B cell (primary cell): ENCODE results near the gene S100A9. TPM values are rescaled to one million over a fixed set of nuclear protein-coding genes. Genes with fewer than 3 reads are reported as not detected.

Source experiments
- ATAC-seq: fragments of 200-7000 bp; cut with Tn5 transposase; one replicate; pipeline ENCODE4 v1.10.0; 2021; ENCODE audit warnings: low read depth, mild to moderate bottlenecking, moderate number of reproducible peaks, moderate library complexity
- CTCF ChIA-PET: fragments of 350-600 bp; sonication (Branson Sonifier 250); formaldehyde crosslinking; loops from one replicate; lab custom pipeline; 2021; ENCODE audit warnings: antibody characterized with exemption, inconsistent platforms; lab: Charles Lee
- POLR2A ChIA-PET: fragments of 350-600 bp; sonication (Branson Sonifier 250); formaldehyde crosslinking; loops from one replicate; lab custom pipeline; 2021; ENCODE audit warnings: antibody characterized with exemption; lab: Charles Lee
- DNase-seq: peaks from one replicate; pipeline ENCODE4 v3.0.0; 2013
- H2AFZ ChIP-seq: 2 replicates; pipeline ENCODE4 v1.6.1; 2012; ENCODE audit warnings: mild to moderate bottlenecking, low read depth, low read length; ENCODE audit not compliant: insufficient read depth, poor library complexity, severe bottlenecking
- H3K27ac ChIP-seq, 2 donors: 1 replicate in 1 of 2; 2 replicates in 1 of 2; pipeline ENCODE4 v1.5.1; 2012 to 2013; ENCODE audit warnings: low read length in 2 of 2, mild to moderate bottlenecking in 2 of 2, moderate library complexity in 1 of 2
- H3K27me3 ChIP-seq, 4 experiments: fragments of 200-600 bp in 1 of 4; sonication (generic) in 1 of 4; replicated peaks in 1 of 4; 1 replicate in 2 of 4; 2 replicates in 2 of 4; pipeline versions ENCODE4 v1.6.1 to v1.7.0; 2013 to 2016; ENCODE audit warnings: low read length in 3 of 4, mild to moderate bottlenecking in 2 of 4, mixed read lengths in 1 of 4, moderate library complexity in 1 of 4; ENCODE audit not compliant: insufficient read depth in 4 of 4, control insufficient read depth in 3 of 4; ENCODE audit errors: control extremely low read depth in 1 of 4
- H3K36me3 ChIP-seq, 2 experiments: replicated peaks in 1 of 2; 1 replicate in 1 of 2; 2 replicates in 1 of 2; pipeline versions ENCODE4 v1.6.1 to v1.7.1; 2013; ENCODE audit warnings: low read length in 1 of 2; ENCODE audit not compliant: insufficient read depth in 2 of 2, control insufficient read depth in 1 of 2; ENCODE audit errors: control extremely low read depth in 1 of 2, extremely low read depth in 1 of 2
- H3K4me1 ChIP-seq, 2 donors: fragments of 200-600 bp in 1 of 2; sonication (generic) in 1 of 2; 1 replicate in 1 of 2; 2 replicates in 1 of 2; pipeline versions ENCODE4 v1.5.1 to v1.6.1; 2013 to 2017; ENCODE audit warnings: low read length in 2 of 2; ENCODE audit not compliant: control insufficient read depth in 2 of 2, insufficient read depth in 2 of 2
- H3K4me2 ChIP-seq: replicated peaks from 2 replicates; pipeline ENCODE3; 2012; ENCODE audit warnings: mild to moderate bottlenecking, low read depth, low read length; ENCODE audit not compliant: poor library complexity, severe bottlenecking
- H3K4me3 ChIP-seq, 5 experiments: fragments of 200-600 bp in 1 of 5; sonication (generic) in 1 of 5; 1 replicate in 3 of 5; 2 replicates in 2 of 5; pipeline versions ENCODE4 v1.5.1 to v1.7.0; 2011 to 2016; ENCODE audit warnings: low read length in 4 of 5, mild to moderate bottlenecking in 4 of 5, low read depth in 2 of 5, control low read depth in 1 of 5, moderate library complexity in 1 of 5; ENCODE audit not compliant: insufficient read depth in 1 of 5; ENCODE audit errors: control extremely low read depth in 1 of 5, extremely low read depth in 1 of 5
- H3K79me2 ChIP-seq: fragments of 200-600 bp; sonication (generic); one replicate; pipeline ENCODE4 v1.6.0; 2016; ENCODE audit warnings: low read length; ENCODE audit not compliant: control insufficient read depth, insufficient read depth
- H3K9ac ChIP-seq: fragments of 200-600 bp; sonication (generic); 2 replicates; pipeline ENCODE4 v1.6.1; 2017; ENCODE audit warnings: mild to moderate bottlenecking, low read length, moderate library complexity
- H3K9me3 ChIP-seq, 3 donors: one replicate each; pipeline versions ENCODE4 v1.6.1 to v1.7.1; 2013; ENCODE audit warnings: low read length in 2 of 3; ENCODE audit not compliant: control insufficient read depth in 2 of 3, insufficient read depth in 1 of 3; ENCODE audit errors: control extremely low read depth in 1 of 3
- H4K20me1 ChIP-seq: 2 replicates; pipeline ENCODE4 v1.6.0; 2012; ENCODE audit warnings: mild to moderate bottlenecking, low read length; ENCODE audit not compliant: insufficient read depth, control insufficient read depth, poor library complexity, severe bottlenecking
- H3K27ac Mint-ChIP-seq: one replicate; pipeline ENCODE4 v1.8.0; 2021; ENCODE audit warnings: mixed read lengths
- H3K27me3 Mint-ChIP-seq: one replicate; pipeline ENCODE4 v1.8.0; 2021; ENCODE audit warnings: mixed read lengths
- H3K4me1 Mint-ChIP-seq: one replicate; pipeline ENCODE4 v1.8.0; 2021; ENCODE audit warnings: mixed read lengths
- H3K4me3 Mint-ChIP-seq: one replicate; pipeline ENCODE4 v1.8.0; 2021; ENCODE audit warnings: mixed read lengths
- H3K9me3 Mint-ChIP-seq: one replicate; pipeline ENCODE4 v1.8.0; 2022; ENCODE audit warnings: mixed read lengths; ENCODE audit not compliant: insufficient read depth
- CTCF ChIP-seq: fragments of 200-600 bp; IDR thresholded peaks from one replicate; pipeline ENCODE4 v1.8.0; 2022; ENCODE audit warnings: antibody characterized with exemption, mild to moderate bottlenecking
- EZH2 ChIP-seq: IDR thresholded peaks from 2 replicates; pipeline ENCODE4 v1.6.1; 2012; ENCODE audit warnings: borderline replicate concordance, low read depth, mild to moderate bottlenecking, moderate library complexity, low read length; ENCODE audit not compliant: insufficient read depth, poor library complexity, severe bottlenecking
- WGBS: methylation state at CpG from one replicate; pipeline ENCODE4 v1.1.5; 2013; ENCODE audit warnings: missing lambda C conversion rate; ENCODE audit not compliant: insufficient coverage; 5-methylcytosine and 5-hydroxymethylcytosine counted together
- intact Hi-C: fragments of 100-400 bp; cut with micrococcal nuclease; formaldehyde crosslinking; loops from one replicate; pipeline ENCODE4 v1.10.0; 2022
- polyA plus RNA-seq: library from polyadenylated mRNA; depleted of rRNA; stranded (reverse); fragments of >200 nt; gene quantifications from 2 replicates; pipeline ENCODE4 v1.2.3, GENCODE V29; 2012
- total RNA-seq, 2 donors: library from RNA; stranded (reverse); fragments of 120-200 nt in 1 of 2; gene quantifications; 1 replicate in 1 of 2; 2 replicates in 1 of 2; pipeline versions ENCODE4 v1.2.3 to v1.2.4, GENCODE V29; 2013 to 2022

S100A9 gene
- total and polyA plus RNA-seq, 2 donors (not counting 1 experiment from before 2014, with no cell fraction given): 4.2 to 66.6 TPM

- ChIA-PET POLR2A (interaction anchor here (0.6 kb wide), 1 partner anchor 28 kb away, joined by 3 read pairs; no protein-coding TSS in a partner anchor), CTCF (interaction anchor here (1.3 kb wide), 1 partner anchor 8 kb away, joined by 7 read pairs; no protein-coding TSS in a partner anchor)
- Histone ChIP-seq H4K20me1 (no peaks in the 10 kb centered on the region), H3K27ac (no peak overlapping the region), H3K79me2 (no peaks in the 10 kb centered on the region), H3K4me2 (no peak overlapping the region), H3K9me3 (no peaks in the 10 kb centered on the region), H3K9ac (no peak overlapping the region), H3K27me3 (peaks cover 0 to 18% (median 0%) of the 10 kb centered on the region in 4 experiments), H2AFZ (no peak overlapping the region), H3K4me3 (no peak overlapping the region), H3K36me3 (no peaks in the 10 kb centered on the region), H3K4me1 (peaks cover 10 to 12% of the 10 kb centered on the region in 2 donors)
- WGBS: 79% methylated on average over 10 of the region's 11 CpGs
- intact Hi-C loops: no loop called here
- H3K27ac Mint-ChIP-seq: no peak overlapping the region
- H3K4me3 Mint-ChIP-seq: no peak overlapping the region
- ATAC-seq: no peak
- no peak for DNase-seq
- H3K4me1 Mint-ChIP-seq: peaks cover 20% of the 10 kb centered on the region
- TF ChIP-seq EZH2: no peak
- no peak for TF ChIP-seq CTCF
- H3K9me3 Mint-ChIP-seq: no peaks in the 10 kb centered on the region
- H3K27me3 Mint-ChIP-seq: peaks cover 59% of the 10 kb centered on the region
Measured at GRCh38 chr1:153360592-153361479, 3.2 kb downstream of the S100A9 start.
